Heart left ventricle (tissue), 16 donors: ENCODE results near the gene TRUB2. TPM values are rescaled to one million over a fixed set of nuclear protein-coding genes. Genes with fewer than 3 reads are reported as not detected.

Experiments used
- ATAC-seq, 4 donors: fragments of 200-7000 bp; cut with Tn5 transposase; one replicate each; pipeline ENCODE4 v1.9.1; 2020 to 2022; ENCODE audit warnings: moderate library complexity in 4 of 4, mild to moderate bottlenecking in 3 of 4, moderate number of reproducible peaks in 1 of 4
- DNase-seq, 5 donors: peaks; one replicate each; pipeline ENCODE4 v3.0.0-alpha.2; 2020
- H3K27ac ChIP-seq, 12 donors: fragments of 200-600 bp; sonication (generic) in 4 of 12; one replicate each; pipeline versions ENCODE4 v1.5.0 to v1.8.0; 2016 to 2022; ENCODE audit warnings: mild to moderate bottlenecking in 2 of 12
- H3K27me3 ChIP-seq, 9 donors: fragments of 200-600 bp; sonication (generic) in 2 of 9; one replicate each; pipeline versions ENCODE4 v1.5.1 to v1.8.0; 2016 to 2022; ENCODE audit warnings: mild to moderate bottlenecking in 3 of 9
- H3K36me3 ChIP-seq, 9 donors: fragments of 200-600 bp; sonication (generic) in 2 of 9; one replicate each; pipeline versions ENCODE4 v1.5.0 to v1.8.0; 2018 to 2022; ENCODE audit warnings: mild to moderate bottlenecking in 2 of 9
- H3K4me1 ChIP-seq, 12 donors: fragments of 200-600 bp; sonication (generic) in 4 of 12; one replicate each; pipeline versions ENCODE4 v1.5.0 to v1.8.0; 2016 to 2022; ENCODE audit warnings: mild to moderate bottlenecking in 3 of 12
- H3K4me3 ChIP-seq, 12 donors: fragments of 200-600 bp; sonication (generic) in 4 of 12; one replicate each; pipeline versions ENCODE4 v1.5.0 to v1.8.0; 2017 to 2022; ENCODE audit warnings: mild to moderate bottlenecking in 9 of 12, moderate library complexity in 4 of 12
- H3K9me3 ChIP-seq, 12 donors: fragments of 200-600 bp; sonication (generic) in 4 of 12; one replicate each; pipeline versions ENCODE4 v1.5.0 to v1.8.0; 2016 to 2022; ENCODE audit warnings: mild to moderate bottlenecking in 1 of 12
- CTCF ChIP-seq, 12 donors: fragments of 200-600 bp; sonication (generic) in 4 of 12; IDR thresholded peaks; one replicate each; pipeline versions ENCODE4 v1.5.0 to v1.8.0; 2018 to 2022; ENCODE audit warnings: antibody characterized with exemption in 12 of 12, mild to moderate bottlenecking in 5 of 12
- POLR2A ChIP-seq, 2 donors: fragments of 450-650 bp; IDR thresholded peaks; one replicate each; pipeline ENCODE4 v1.6.1; 2017; ENCODE audit warnings: antibody characterized with exemption in 2 of 2, mild to moderate bottlenecking in 2 of 2, moderate library complexity in 2 of 2
- WGBS, 4 donors: extraction: QIAGEN DNeasy Blood & Tissue Kit in 2 of 4; methylation state at CpG; one replicate each; pipeline versions ENCODE4 v1.1.5 to v1.1.7; 2013 to 2018; 5-methylcytosine and 5-hydroxymethylcytosine counted together
- intact Hi-C, 10 donors: fragments of 100-400 bp; cut with DNase I; formaldehyde crosslinking; loops; one replicate each; pipeline versions ENCODE4 v1.11.1 to v1.14.2; 2022
- polyA plus RNA-seq, 2 donors: library from polyadenylated mRNA; stranded (reverse); fragments of 200-250 nt; gene quantifications; one replicate each; pipeline ENCODE4 v1.2.3, GENCODE V29; 2013
- total RNA-seq, 9 donors: library from RNA; depleted of rRNA in 2 of 9; stranded (reverse); fragments of >200 nt in 2 of 9; fragmentation: NEBNext Ultra II Directional in 3 of 9; extraction: Animal tissue kit (Norgen Biotek cat#: 25700) in 3 of 9; gene quantifications; one replicate each; pipeline versions ENCODE4 v1.1.0 to v1.2.4, GENCODE V29; 2016 to 2023
- donor health status: ischemic (EF 13 %, LVEDD 7.1; RV severe dilation, severe dysfunction).
- donor health status: healthy with polysubstance abuse.
- donor health status: DM: no; HTN: yes; CAD: no.
- donor health status: DM: no; HTN: no; CAD: no.
- donor health status: ischemic (EF 25% LVEDD 6.9; RV normal size, moderate dysfunction).
- donor health status: ischemic (EF 25% LVEDD 5.7; RV mildly dilated, moderate dysfunction).
- donor health status: healthy.
- donor health status: DM: yes; HTN: yes; CAD: no.
- donor health status: ischemic (EF 35%, LVEDD 5.7; RV mildly dilated, moderate dysfunction).
- donor health status: nonischemic (EF 11% LVEDD 7.7; RV severe dilation, severe dysfunction).
- donor health status: DM: yes; HTN: yes; CAD: no.
- donor health status: PGD.
- donor health status: ischemic (EF 29% LVEDD 5.4; RV normal size, mild dysfunction).
- donor health status: nonischemic (EF 23%, LVEDD 6.1; RV moderate dilation, normal function).

Gene TRUB2
- total and polyA plus RNA-seq, 11 donors = 12.9 to 49.7 (median 34.4) TPM

GRCh38 chr9:128325629-128326028, 3.4 kb upstream of the TRUB2 start:
- ATAC-seq (no peak), DNase-seq (no peak)
- no peak for TF ChIP-seq POLR2A (IDR thresholded peaks at IDR 0.05)
- TF ChIP-seq CTCF (IDR thresholded peaks at IDR 0.05) = no peak
- intact Hi-C loops = loop anchor here in 1 of 10 donors (10.0 kb wide), 1 partner anchor 141 kb away; no protein-coding TSS in a partner anchor
- peak overlapping the region in 2 of 12 donors; percentile 7 to 28 for H3K27ac ChIP-seq
- H3K4me3 ChIP-seq = no peak overlapping the region
- WGBS, 4 donors = 68 to 73% (median 69%) methylated on average over 12 to 13 of the region's 13 CpGs
- H3K9me3 ChIP-seq = no peaks in the 10 kb centered on the region
- peaks cover 0 to 60% (median 39%) of the 10 kb centered on the region in 9 donors for H3K36me3 ChIP-seq
- H3K4me1 ChIP-seq = peaks cover 6 to 41% (median 29%) of the 10 kb centered on the region in 12 donors
- H3K27me3 ChIP-seq = no peaks in the 10 kb centered on the region

GRCh38 chr9:128324401-128324800, 2.2 kb upstream of the TRUB2 start:
- no peaks in the 10 kb centered on the region for H3K27me3 ChIP-seq
- intact Hi-C loops = loop anchor here in 1 of 10 donors (10.0 kb wide), 1 partner anchor 140 kb away; no protein-coding TSS in a partner anchor
- DNase-seq (no peak), ATAC-seq (no peak)
- H3K4me3 ChIP-seq = no peak overlapping the region
- TF ChIP-seq POLR2A (IDR thresholded peaks at IDR 0.05) (no peak), CTCF (IDR thresholded peaks at IDR 0.05) (no peak)
- H3K9me3 ChIP-seq = no peaks in the 10 kb centered on the region
- H3K27ac ChIP-seq = no peak overlapping the region
- H3K4me1 ChIP-seq = peaks cover 6 to 41% (median 29%) of the 10 kb centered on the region in 12 donors
- 67 to 100% (median 90%) methylated on average over 1 of the region's 1 CpG for WGBS, 4 donors
- H3K36me3 ChIP-seq = peaks cover 0 to 63% (median 43%) of the 10 kb centered on the region in 9 donors

DNA sequence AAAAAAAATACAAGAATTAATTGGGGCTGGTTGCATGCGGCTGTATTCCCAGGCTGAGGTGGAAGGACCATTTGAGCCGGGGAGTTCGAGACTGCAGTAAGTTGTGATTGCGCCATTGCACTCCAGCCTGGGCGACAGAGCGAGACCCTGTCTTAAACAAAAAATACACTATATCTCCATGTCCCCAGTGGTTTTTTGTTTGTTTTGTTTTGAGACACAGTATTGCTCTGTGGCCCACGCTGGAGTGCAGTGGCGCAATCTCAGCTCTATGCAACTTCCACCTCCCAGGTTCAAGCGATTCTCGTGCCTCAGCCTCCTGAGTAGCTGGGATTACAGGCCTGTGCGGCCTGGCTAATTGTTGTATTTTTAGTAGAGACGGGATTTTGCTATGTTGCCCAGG, 1.5 kb upstream of the TRUB2 start:
- ATAC-seq (no peak), DNase-seq (no peak)
- Histone ChIP-seq H3K4me3 (peak overlapping the region in 10 of 12 donors; percentile 62 to 98 (median 90)), H3K27me3 (no peaks in the 10 kb centered on the region), H3K36me3 (peaks cover 0 to 63% (median 41%) of the 10 kb centered on the region in 9 donors), H3K9me3 (no peaks in the 10 kb centered on the region), H3K27ac (no peak overlapping the region), H3K4me1 (peaks cover 6 to 41% (median 29%) of the 10 kb centered on the region in 12 donors)
- intact Hi-C loops = loop anchor here in 2 of 10 donors (2.0 to 10.0 kb wide), 2 partner anchors 17 to 139 kb away; partner anchors contain the start of gene SLC27A4 (in 1 of the 2)
- 88 to 90% (median 88%) methylated on average over 12 of the region's 12 CpGs for WGBS, 4 donors
- TF ChIP-seq CTCF (IDR thresholded peaks at IDR 0.05) (no peak), POLR2A (IDR thresholded peaks at IDR 0.05) (no peak)

- Histone ChIP-seq H3K36me3 (peaks cover 0 to 63% (median 41%) of the 10 kb centered on the region in 9 donors), H3K4me1 (peaks cover 6 to 41% (median 29%) of the 10 kb centered on the region in 12 donors), H3K27me3 (no peaks in the 10 kb centered on the region), H3K27ac (peak overlapping the region; percentile 84 to 98 (median 94)), H3K9me3 (no peaks in the 10 kb centered on the region), H3K4me3 (peak overlapping the region; percentile 62 to 98 (median 92))
- no peak for TF ChIP-seq CTCF (IDR thresholded peaks at IDR 0.05)
- no peak for TF ChIP-seq POLR2A (IDR thresholded peaks at IDR 0.05)
- ATAC-seq (no peak), DNase-seq (no peak)
- intact Hi-C loops = loop anchor here in 2 of 10 donors (2.0 to 10.0 kb wide), 2 partner anchors 18 to 138 kb away; partner anchors contain the start of gene SLC27A4 (in 1 of the 2)
- 23 to 29% (median 26%) methylated on average over 16 of the region's 16 CpGs for WGBS, 4 donors
These were observed 1.0 kb upstream of the TRUB2 start for GRCh38 chr9:128323212-128323730.
